ENCODE measurements around the gene MEG3. TPM values are rescaled to one million over a fixed set of nuclear protein-coding genes. Genes with fewer than 3 reads are reported as not detected.

Gene MEG3
- total and polyA plus RNA-seq, 2 experiments from 2014 or later = not detected

- Histone ChIP-seq H3K4me2 (peak overlapping the region; percentile 86), H3K27ac (ENCODE audit: low read depth) (no peak overlapping the region), H3F3A (replicated peaks; ENCODE audit: low read depth) (no peaks in the 10 kb centered on the region), H3K79me2 (replicated peaks; ENCODE audit: insufficient read depth) (no peaks in the 10 kb centered on the region), H2AFZ (peak overlapping the region; percentile 91), H3K4me3 (peak overlapping the region; percentile 64), H3K36me3 (ENCODE audit: insufficient read depth) (no peaks in the 10 kb centered on the region), H4K20me1 (replicated peaks; ENCODE audit: insufficient read depth) (no peaks in the 10 kb centered on the region; the same call in 1 of the 2 replicates), H3K4me1 (ENCODE audit: insufficient read depth) (peaks cover 20% of the 10 kb centered on the region), H3K9me2 (ENCODE audit: insufficient read depth) (no peaks in the 10 kb centered on the region), H3K27me3 (ENCODE audit: insufficient read depth) (peaks cover 35% of the 10 kb centered on the region)
- H3K9me3 Mint-ChIP-seq = peaks cover 13% of the 10 kb centered on the region
- no peak for TF ChIP-seq EZH2phosphoT487 (IDR thresholded peaks at IDR 0.05; ENCODE audit: unreplicated experiment)
- TF ChIP-seq CTCF (conservative IDR thresholded peaks at IDR 0.05; ENCODE audit: low read depth in 2 of 2) = peak; percentile 50 to 70
- H3K4me3 Mint-ChIP-seq = peak overlapping the region; percentile 81
- DNase-seq (ENCODE audit: low spot score) (peak; percentile 88), ATAC-seq (peak; percentile 40)
- H3K27me3 Mint-ChIP-seq (ENCODE audit: insufficient read depth, low read depth, poor library complexity) = peaks cover 43% of the 10 kb centered on the region
- peaks cover 6% of the 10 kb centered on the region; the same call in 2 of the 3 replicates for H3K36me3 Mint-ChIP-seq (ENCODE audit: low read depth)
- no peak overlapping the region for H3K27ac Mint-ChIP-seq
- H3K4me1 Mint-ChIP-seq = peaks cover 37% of the 10 kb centered on the region
These were observed 78.6 kb downstream of the MEG3 start for GRCh38 chr14:100904307-100905087.

- Histone ChIP-seq H3K27ac (ENCODE audit: low read depth) (no peak overlapping the region), H3K79me2 (replicated peaks; ENCODE audit: insufficient read depth) (no peaks in the 10 kb centered on the region), H3K4me3 (peak overlapping the region; percentile 64; the same call in 1 of the 2 replicates), H2AFZ (no peak overlapping the region), H4K20me1 (replicated peaks; ENCODE audit: insufficient read depth) (no peaks in the 10 kb centered on the region; the same call in 1 of the 2 replicates), H3K4me1 (ENCODE audit: insufficient read depth) (peaks cover 14% of the 10 kb centered on the region; the same call in 1 of the 2 replicates), H3K36me3 (ENCODE audit: insufficient read depth) (no peaks in the 10 kb centered on the region), H3F3A (replicated peaks; ENCODE audit: low read depth) (no peaks in the 10 kb centered on the region), H3K27me3 (ENCODE audit: insufficient read depth) (peaks cover 29% of the 10 kb centered on the region), H3K4me2 (peak overlapping the region; percentile 86), H3K9me2 (ENCODE audit: insufficient read depth) (no peaks in the 10 kb centered on the region)
- Mint-ChIP-seq H3K9me3 (peaks cover 15% of the 10 kb centered on the region), H3K4me1 (peaks cover 30% of the 10 kb centered on the region), H3K27ac (no peak overlapping the region), H3K4me3 (peak overlapping the region; percentile 81), H3K27me3 (ENCODE audit: insufficient read depth, low read depth, poor library complexity) (peaks cover 39% of the 10 kb centered on the region), H3K36me3 (ENCODE audit: low read depth) (peaks cover 6% of the 10 kb centered on the region; the same call in 2 of the 3 replicates)
- ATAC-seq (no peak), DNase-seq (ENCODE audit: low spot score) (no peak)
- TF ChIP-seq ZNF462 (CRISPR knock-in tag; IDR thresholded peaks at IDR 0.05) = no peak
- no peak for TF ChIP-seq REST (IDR thresholded peaks at IDR 0.05; ENCODE audit: unreplicated experiment)
- TF ChIP-seq JUNB (IDR thresholded peaks at IDR 0.05; ENCODE audit: unreplicated experiment) = no peak
- no peak for TF ChIP-seq EZH2 (IDR thresholded peaks at IDR 0.05; ENCODE audit: low read depth, unreplicated experiment)
- TF ChIP-seq EZH2phosphoT487 (IDR thresholded peaks at IDR 0.05; ENCODE audit: unreplicated experiment) = no peak
- no peak for TF ChIP-seq NANOG (IDR thresholded peaks at IDR 0.05; ENCODE audit: borderline replicate concordance)
- no peak for TF ChIP-seq POLR2AphosphoS5 (IDR thresholded peaks at IDR 0.05; ENCODE audit: low read depth)
These were observed 79.2 kb downstream of the MEG3 start for GRCh38 chr14:100905166-100905565.

Data from GM23338 (cell line).